ENCODE results near the gene PCA3. TPM values are rescaled to one million over a fixed set of nuclear protein-coding genes. Genes with fewer than 3 reads are reported as not detected.

Gene PCA3
- total RNA-seq, 1 experiment from 2014 or later, result not detected

DNA sequence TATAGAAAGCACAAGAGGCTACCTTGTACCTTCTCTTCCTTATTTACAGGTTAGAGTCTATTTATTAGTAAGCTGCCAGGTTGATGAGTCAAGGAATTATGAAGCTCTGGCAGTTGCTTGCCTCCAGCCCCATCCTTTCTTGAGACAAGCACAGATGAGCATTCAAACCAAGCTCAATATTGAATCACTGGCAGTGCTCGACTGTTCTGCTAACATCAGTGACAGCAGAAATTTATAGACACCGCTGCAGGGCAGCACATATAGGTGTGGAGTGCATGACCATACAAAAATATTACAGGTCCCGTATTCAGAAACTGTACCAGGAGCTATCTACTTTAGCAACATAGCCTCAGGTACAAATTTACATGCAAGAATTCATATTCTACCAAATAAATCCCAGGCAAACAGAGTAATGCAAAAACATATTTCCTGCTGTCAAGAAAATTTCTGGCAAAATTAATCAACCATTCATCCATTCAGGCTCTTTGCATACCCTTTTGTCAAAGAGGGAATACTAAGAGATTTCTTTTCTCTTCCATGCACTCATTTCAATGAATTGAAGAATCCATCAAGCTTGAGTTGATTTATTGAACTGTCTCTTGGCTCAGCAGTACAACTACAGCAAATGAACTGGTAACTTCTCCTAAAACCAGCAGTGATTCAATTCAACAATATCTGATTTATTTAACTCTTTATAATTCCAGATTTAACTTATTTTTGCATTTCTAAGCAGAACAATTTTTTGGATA is 26.9 kb upstream of the PCA3 start:
- Mint-ChIP-seq H3K27me3 (ENCODE audit: low read depth) (no peaks in the 10 kb centered on the region), H3K27ac (no peak overlapping the region), H3K36me3 (peaks cover 2% of the 10 kb centered on the region; the same call in 1 of the 2 replicates), H3K4me3 (no peak overlapping the region), H3K9me3 (peaks cover 1% of the 10 kb centered on the region), H3K4me1 (no peaks in the 10 kb centered on the region)
- DNase-seq (ENCODE audit: low spot score) (no peak), ATAC-seq (no peak)
- TF ChIP-seq ATF1 (CRISPR knock-in tag; IDR thresholded peaks at IDR 0.05) (no peak), SP1 (CRISPR knock-in tag; conservative IDR thresholded peaks at IDR 0.05) (no peak), GRHL2 (CRISPR knock-in tag; IDR thresholded peaks at IDR 0.05; ENCODE audit: insufficient replicate concordance, severe bottlenecking) (no peak), TEAD1 (CRISPR knock-in tag; IDR thresholded peaks at IDR 0.05) (no peak), IRF2 (CRISPR knock-in tag; IDR thresholded peaks at IDR 0.05; ENCODE audit: borderline replicate concordance, low read depth) (no peak), PRRX2 (CRISPR knock-in tag; IDR thresholded peaks at IDR 0.05) (no peak), SOX15 (CRISPR knock-in tag; IDR thresholded peaks at IDR 0.05) (no peak), ZNF232 (CRISPR knock-in tag; IDR thresholded peaks at IDR 0.05) (no peak), FOXK1 (CRISPR knock-in tag; IDR thresholded peaks at IDR 0.05) (no peak), HMGA2 (CRISPR knock-in tag; IDR thresholded peaks at IDR 0.05) (no peak), ZNF219 (CRISPR knock-in tag; IDR thresholded peaks at IDR 0.05; ENCODE audit: borderline replicate concordance) (no peak)
- TF ChIP-seq, protein P1, sequence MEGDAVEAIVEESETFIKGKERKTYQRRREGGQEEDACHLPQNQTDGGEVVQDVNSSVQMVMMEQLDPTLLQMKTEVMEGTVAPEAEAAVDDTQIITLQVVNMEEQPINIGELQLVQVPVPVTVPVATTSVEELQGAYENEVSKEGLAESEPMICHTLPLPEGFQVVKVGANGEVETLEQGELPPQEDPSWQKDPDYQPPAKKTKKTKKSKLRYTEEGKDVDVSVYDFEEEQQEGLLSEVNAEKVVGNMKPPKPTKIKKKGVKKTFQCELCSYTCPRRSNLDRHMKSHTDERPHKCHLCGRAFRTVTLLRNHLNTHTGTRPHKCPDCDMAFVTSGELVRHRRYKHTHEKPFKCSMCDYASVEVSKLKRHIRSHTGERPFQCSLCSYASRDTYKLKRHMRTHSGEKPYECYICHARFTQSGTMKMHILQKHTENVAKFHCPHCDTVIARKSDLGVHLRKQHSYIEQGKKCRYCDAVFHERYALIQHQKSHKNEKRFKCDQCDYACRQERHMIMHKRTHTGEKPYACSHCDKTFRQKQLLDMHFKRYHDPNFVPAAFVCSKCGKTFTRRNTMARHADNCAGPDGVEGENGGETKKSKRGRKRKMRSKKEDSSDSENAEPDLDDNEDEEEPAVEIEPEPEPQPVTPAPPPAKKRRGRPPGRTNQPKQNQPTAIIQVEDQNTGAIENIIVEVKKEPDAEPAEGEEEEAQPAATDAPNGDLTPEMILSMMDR (IDR thresholded peaks at IDR 0.05), result no peak
- TF ChIP-seq, protein P2, sequence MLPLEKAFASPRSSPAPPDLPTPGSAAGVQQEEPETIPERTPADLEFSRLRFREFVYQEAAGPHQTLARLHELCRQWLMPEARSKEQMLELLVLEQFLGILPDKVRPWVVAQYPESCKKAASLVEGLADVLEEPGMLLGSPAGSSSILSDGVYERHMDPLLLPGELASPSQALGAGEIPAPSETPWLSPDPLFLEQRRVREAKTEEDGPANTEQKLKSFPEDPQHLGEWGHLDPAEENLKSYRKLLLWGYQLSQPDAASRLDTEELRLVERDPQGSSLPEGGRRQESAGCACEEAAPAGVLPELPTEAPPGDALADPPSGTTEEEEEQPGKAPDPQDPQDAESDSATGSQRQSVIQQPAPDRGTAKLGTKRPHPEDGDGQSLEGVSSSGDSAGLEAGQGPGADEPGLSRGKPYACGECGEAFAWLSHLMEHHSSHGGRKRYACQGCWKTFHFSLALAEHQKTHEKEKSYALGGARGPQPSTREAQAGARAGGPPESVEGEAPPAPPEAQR (CRISPR knock-in tag; IDR thresholded peaks at IDR 0.05), result no peak
- TF ChIP-seq, protein P3, sequence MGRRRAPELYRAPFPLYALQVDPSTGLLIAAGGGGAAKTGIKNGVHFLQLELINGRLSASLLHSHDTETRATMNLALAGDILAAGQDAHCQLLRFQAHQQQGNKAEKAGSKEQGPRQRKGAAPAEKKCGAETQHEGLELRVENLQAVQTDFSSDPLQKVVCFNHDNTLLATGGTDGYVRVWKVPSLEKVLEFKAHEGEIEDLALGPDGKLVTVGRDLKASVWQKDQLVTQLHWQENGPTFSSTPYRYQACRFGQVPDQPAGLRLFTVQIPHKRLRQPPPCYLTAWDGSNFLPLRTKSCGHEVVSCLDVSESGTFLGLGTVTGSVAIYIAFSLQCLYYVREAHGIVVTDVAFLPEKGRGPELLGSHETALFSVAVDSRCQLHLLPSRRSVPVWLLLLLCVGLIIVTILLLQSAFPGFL (CRISPR knock-in tag; IDR thresholded peaks at IDR 0.05; ENCODE audit: borderline replicate concordance), result no peak
- TF ChIP-seq, protein P4, sequence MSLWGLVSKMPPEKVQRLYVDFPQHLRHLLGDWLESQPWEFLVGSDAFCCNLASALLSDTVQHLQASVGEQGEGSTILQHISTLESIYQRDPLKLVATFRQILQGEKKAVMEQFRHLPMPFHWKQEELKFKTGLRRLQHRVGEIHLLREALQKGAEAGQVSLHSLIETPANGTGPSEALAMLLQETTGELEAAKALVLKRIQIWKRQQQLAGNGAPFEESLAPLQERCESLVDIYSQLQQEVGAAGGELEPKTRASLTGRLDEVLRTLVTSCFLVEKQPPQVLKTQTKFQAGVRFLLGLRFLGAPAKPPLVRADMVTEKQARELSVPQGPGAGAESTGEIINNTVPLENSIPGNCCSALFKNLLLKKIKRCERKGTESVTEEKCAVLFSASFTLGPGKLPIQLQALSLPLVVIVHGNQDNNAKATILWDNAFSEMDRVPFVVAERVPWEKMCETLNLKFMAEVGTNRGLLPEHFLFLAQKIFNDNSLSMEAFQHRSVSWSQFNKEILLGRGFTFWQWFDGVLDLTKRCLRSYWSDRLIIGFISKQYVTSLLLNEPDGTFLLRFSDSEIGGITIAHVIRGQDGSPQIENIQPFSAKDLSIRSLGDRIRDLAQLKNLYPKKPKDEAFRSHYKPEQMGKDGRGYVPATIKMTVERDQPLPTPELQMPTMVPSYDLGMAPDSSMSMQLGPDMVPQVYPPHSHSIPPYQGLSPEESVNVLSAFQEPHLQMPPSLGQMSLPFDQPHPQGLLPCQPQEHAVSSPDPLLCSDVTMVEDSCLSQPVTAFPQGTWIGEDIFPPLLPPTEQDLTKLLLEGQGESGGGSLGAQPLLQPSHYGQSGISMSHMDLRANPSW (CRISPR knock-in tag; conservative IDR thresholded peaks at IDR 0.05; ENCODE audit: low read depth), result no peak
- POLR2A ChIA-PET, result no interaction called here
- CTCF ChIA-PET, result interaction anchor here (1.0 kb wide), 1 partner anchor 73 kb away, joined by 3 read pairs; no protein-coding TSS in a partner anchor

DNA sequence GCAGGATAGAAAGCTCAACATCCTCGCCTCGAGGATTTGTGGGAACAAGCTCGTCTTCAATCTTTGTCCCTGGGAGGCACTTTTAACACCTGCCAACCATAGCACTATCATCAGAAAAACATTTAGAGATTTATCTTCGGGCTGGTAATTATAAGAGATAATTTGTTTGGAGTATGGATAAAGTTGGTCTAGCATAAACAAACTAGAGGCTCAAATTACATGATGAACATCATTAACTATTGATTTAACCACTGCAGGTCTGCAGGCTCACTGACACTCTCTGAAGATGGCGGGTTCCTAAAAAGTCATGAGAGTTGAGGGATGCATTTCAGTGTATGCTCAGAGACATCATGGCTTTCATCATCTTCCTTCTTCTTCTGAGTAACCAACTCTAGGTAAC is 25.8 kb upstream of the PCA3 start:
- Mint-ChIP-seq H3K4me1 (no peaks in the 10 kb centered on the region), H3K27ac (no peak overlapping the region), H3K27me3 (ENCODE audit: low read depth) (no peaks in the 10 kb centered on the region), H3K36me3 (peaks cover 3% of the 10 kb centered on the region; the same call in 1 of the 2 replicates), H3K9me3 (peaks cover 11% of the 10 kb centered on the region), H3K4me3 (no peak overlapping the region)
- no peak for ATAC-seq
- no peak for DNase-seq (ENCODE audit: low spot score)
- ChIA-PET POLR2A (no interaction called here), CTCF (no interaction called here)
- no peak for TF ChIP-seq FOXK1 (CRISPR knock-in tag; IDR thresholded peaks at IDR 0.05)
- TF ChIP-seq TEAD1 (CRISPR knock-in tag; IDR thresholded peaks at IDR 0.05), result no peak
- TF ChIP-seq, protein P2 (CRISPR knock-in tag; IDR thresholded peaks at IDR 0.05), result no peak
- TF ChIP-seq, protein P5, sequence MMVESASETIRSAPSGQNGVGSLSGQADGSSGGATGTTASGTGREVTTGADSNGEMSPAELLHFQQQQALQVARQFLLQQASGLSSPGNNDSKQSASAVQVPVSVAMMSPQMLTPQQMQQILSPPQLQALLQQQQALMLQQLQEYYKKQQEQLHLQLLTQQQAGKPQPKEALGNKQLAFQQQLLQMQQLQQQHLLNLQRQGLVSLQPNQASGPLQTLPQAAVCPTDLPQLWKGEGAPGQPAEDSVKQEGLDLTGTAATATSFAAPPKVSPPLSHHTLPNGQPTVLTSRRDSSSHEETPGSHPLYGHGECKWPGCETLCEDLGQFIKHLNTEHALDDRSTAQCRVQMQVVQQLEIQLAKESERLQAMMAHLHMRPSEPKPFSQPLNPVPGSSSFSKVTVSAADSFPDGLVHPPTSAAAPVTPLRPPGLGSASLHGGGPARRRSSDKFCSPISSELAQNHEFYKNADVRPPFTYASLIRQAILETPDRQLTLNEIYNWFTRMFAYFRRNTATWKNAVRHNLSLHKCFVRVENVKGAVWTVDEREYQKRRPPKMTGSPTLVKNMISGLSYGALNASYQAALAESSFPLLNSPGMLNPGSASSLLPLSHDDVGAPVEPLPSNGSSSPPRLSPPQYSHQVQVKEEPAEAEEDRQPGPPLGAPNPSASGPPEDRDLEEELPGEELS (CRISPR knock-in tag; IDR thresholded peaks at IDR 0.05), result no peak
- TF ChIP-seq, protein P6, sequence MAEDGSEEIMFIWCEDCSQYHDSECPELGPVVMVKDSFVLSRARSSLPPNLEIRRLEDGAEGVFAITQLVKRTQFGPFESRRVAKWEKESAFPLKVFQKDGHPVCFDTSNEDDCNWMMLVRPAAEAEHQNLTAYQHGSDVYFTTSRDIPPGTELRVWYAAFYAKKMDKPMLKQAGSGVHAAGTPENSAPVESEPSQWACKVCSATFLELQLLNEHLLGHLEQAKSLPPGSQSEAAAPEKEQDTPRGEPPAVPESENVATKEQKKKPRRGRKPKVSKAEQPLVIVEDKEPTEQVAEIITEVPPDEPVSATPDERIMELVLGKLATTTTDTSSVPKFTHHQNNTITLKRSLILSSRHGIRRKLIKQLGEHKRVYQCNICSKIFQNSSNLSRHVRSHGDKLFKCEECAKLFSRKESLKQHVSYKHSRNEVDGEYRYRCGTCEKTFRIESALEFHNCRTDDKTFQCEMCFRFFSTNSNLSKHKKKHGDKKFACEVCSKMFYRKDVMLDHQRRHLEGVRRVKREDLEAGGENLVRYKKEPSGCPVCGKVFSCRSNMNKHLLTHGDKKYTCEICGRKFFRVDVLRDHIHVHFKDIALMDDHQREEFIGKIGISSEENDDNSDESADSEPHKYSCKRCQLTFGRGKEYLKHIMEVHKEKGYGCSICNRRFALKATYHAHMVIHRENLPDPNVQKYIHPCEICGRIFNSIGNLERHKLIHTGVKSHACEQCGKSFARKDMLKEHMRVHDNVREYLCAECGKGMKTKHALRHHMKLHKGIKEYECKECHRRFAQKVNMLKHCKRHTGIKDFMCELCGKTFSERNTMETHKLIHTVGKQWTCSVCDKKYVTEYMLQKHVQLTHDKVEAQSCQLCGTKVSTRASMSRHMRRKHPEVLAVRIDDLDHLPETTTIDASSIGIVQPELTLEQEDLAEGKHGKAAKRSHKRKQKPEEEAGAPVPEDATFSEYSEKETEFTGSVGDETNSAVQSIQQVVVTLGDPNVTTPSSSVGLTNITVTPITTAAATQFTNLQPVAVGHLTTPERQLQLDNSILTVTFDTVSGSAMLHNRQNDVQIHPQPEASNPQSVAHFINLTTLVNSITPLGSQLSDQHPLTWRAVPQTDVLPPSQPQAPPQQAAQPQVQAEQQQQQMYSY (CRISPR knock-in tag; IDR thresholded peaks at IDR 0.05), result no peak
- TF ChIP-seq PRRX2 (CRISPR knock-in tag; IDR thresholded peaks at IDR 0.05), result no peak
- no peak for TF ChIP-seq ZNF396 (CRISPR knock-in tag; IDR thresholded peaks at IDR 0.05; ENCODE audit: borderline replicate concordance)
- TF ChIP-seq ETV6 (CRISPR knock-in tag; IDR thresholded peaks at IDR 0.05), result no peak

Measured in WTC11 (cell line).